Peyer's patch (tissue), 4 donors: ENCODE data around the gene ANKH.

Experiments
- CTCF ChIP-seq, 6 experiments: fragments of 450-650 bp in 4 of 6; fragments of 200-600 bp in 2 of 6; sonication (generic) in 1 of 6; IDR thresholded peaks; one replicate each; pipeline ENCODE4 v1.5.1; 2017 to 2019; ENCODE audit warnings: antibody characterized with exemption in 6 of 6, mild to moderate bottlenecking in 3 of 6, moderate library complexity in 1 of 6
- POLR2A ChIP-seq, 2 donors: fragments of 450-650 bp; IDR thresholded peaks; one replicate each; pipeline ENCODE4 v1.5.1; 2017; ENCODE audit warnings: antibody characterized with exemption in 2 of 2, mild to moderate bottlenecking in 2 of 2, moderate library complexity in 2 of 2

GRCh38 chr5:14737291-14737690 is 134.3 kb downstream of the ANKH start:
- TF ChIP-seq CTCF (IDR thresholded peaks at IDR 0.05) (no peak), POLR2A (IDR thresholded peaks at IDR 0.05) (no peak)
